AG09309 (cell line): Measurements from ENCODE around the gene PTGDR2.

Source experiments
- DNase-seq: peaks from one replicate; pipeline ENCODE4 v3.0.0-alpha.2; 2010; ENCODE audit warnings: low read depth
- H3K4me3 ChIP-seq: 2 replicates; pipeline ENCODE4 v1.5.1; 2011; ENCODE audit warnings: mild to moderate bottlenecking, low read depth, low read length, moderate library complexity; ENCODE audit not compliant: control insufficient read depth
- TF ChIP-seq, protein P1 (sequence below): IDR thresholded peaks from 2 replicates; pipeline ENCODE4 v1.5.1; 2011; ENCODE audit warnings: mild to moderate bottlenecking, low read depth, low read length, inconsistent platforms; ENCODE audit not compliant: insufficient read depth, control insufficient read depth; ENCODE audit errors: missing control alignments

PTGDR2 gene

DNA sequence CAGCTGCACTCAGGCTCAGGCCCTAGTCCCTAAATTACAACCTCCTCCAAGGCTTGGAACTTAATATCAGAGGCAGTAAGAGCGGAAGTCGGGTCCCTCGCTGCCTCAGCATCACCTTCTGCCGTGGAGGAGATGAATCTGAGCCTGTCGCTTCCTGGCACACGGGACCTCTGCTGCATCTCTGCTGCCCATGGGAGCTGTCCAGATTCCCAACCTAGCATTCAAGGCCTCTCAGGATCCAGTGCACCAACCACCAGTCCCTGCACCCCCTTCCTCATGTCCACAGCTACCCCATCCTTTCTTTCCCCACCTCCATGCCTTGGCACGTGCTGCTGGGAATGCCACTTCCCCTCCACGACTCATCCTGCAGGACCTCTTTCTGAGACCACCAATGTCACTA is 2.5 kb upstream of the PTGDR2 start:
- no peak overlapping the region for H3K4me3 ChIP-seq
- DNase-seq: no peak

DNA sequence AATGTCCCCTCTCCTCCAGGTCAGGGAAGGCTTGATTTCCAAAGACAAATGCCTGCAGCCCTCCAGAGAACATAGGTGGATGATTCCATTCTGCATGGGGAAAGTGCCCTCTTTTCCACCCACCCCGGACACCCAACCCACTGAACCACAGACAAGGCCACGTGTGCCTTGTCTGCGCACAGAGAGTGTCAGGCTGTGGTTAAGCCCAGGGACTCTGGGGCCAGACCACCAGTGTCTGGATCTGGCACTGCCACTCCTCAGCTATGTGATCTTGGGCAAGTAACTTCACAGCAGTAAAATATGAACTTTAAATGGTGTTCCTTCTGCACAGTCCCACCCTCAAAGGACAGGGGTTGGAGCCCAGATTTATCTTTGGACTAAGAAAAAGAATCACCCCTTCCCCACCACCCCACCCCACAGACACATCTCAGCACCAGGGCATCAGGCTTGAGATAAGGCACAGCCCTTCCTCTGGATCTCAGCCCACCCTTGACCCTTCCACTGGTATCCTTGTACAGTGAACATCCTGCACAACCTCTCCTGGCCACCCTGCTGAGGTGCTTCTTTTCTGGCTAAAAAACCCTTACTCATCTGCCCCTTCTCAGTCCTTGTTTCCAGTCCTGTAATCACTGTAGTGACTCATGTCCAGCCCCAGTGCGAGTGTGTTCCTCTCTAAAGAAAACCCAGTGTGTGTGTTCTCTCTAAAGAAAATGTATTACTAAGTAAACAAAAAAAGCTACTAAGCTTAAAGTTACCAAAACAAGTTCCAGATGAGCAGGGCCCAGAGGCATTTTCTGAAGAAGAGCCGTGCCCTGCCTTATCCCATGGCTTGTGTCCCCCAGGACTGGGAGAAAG is 1.9 kb upstream of the PTGDR2 start:
- no peak overlapping the region for H3K4me3 ChIP-seq
- TF ChIP-seq, protein P1, sequence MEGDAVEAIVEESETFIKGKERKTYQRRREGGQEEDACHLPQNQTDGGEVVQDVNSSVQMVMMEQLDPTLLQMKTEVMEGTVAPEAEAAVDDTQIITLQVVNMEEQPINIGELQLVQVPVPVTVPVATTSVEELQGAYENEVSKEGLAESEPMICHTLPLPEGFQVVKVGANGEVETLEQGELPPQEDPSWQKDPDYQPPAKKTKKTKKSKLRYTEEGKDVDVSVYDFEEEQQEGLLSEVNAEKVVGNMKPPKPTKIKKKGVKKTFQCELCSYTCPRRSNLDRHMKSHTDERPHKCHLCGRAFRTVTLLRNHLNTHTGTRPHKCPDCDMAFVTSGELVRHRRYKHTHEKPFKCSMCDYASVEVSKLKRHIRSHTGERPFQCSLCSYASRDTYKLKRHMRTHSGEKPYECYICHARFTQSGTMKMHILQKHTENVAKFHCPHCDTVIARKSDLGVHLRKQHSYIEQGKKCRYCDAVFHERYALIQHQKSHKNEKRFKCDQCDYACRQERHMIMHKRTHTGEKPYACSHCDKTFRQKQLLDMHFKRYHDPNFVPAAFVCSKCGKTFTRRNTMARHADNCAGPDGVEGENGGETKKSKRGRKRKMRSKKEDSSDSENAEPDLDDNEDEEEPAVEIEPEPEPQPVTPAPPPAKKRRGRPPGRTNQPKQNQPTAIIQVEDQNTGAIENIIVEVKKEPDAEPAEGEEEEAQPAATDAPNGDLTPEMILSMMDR: no peak
- DNase-seq: no peak

More for the DNA sequence above, 2.5 kb upstream of the PTGDR2 start:
- TF ChIP-seq, protein P1: no peak

DNA sequence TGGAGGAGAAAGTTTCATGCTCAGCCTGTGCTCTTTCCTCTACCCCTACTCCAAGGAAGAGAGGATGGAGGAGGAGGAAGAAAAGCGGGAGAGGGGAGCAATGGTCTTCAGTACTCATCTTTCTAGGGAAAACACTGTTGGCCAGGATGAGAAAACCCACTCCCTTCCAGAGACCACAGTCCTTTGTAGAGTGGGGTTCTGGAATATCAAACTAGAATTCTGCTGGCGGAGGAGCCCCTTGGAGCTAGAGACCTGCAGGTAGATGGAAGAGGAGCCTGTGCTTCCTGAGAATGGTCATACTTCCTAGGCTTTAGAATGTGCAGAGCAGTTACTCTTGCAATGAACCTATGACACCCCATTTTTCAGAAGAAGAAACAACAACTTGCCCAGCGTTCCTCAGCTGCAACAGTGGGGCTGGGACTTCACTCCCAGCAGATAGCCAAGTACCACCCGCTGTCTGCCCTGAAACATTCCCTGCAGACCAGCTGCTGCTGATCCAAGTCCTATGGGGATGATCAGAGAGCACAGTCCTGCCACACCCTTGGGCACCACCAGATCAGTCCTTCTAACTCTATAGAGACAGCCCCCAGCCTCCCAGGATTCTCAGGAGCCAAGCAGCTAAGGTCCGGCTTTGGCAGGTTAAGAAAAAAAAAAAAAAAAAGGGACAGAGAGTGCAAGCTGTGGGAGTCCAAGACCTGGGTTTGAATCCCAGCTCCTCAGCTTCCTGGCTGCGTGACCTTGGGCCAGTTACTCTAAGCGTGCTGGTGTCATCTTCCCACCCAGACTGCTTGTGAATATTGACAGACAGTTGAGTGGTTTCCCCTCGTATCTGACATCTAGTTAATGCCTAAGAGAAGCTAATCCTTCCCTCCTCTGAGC is 664 bp downstream of the PTGDR2 start:
- no peak for DNase-seq
- TF ChIP-seq, protein P1: no peak
- H3K4me3 ChIP-seq: no peak overlapping the region

DNA sequence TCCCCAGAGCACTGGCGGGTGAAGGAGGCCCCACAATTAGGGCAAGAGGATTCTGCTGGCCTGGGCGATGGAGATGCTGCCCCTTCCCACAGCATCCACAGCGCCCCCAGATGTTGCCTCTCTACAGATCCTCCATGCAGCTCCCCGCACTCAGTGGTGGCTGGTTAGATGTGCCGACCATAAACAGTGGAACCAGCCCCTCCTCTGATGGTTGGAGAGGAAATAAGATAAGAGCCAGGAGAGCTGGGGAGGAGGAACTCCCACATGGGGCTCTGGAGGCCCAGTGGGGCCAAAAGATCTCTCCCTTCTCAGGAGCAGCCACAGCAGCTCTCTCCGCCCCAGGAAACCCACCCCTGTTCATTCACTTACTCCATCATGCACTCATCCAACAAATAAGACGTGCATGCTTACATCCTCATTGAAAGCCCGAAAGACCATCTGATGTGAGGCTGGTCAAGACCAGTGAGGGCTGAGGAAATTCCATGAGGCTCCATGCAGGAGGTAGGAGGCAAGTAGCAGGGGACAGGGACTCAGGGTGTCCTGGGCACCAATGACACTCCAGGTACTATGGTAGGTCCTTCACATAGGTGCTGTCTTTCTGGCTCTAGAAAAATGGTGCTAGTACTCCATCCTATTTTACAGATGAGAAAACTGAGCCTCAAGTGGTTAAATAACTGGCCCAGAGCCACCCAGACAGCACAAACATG is 1.5 kb downstream of the PTGDR2 start:
- no peak overlapping the region for H3K4me3 ChIP-seq
- DNase-seq: no peak
- TF ChIP-seq, protein P1: no peak

DNA sequence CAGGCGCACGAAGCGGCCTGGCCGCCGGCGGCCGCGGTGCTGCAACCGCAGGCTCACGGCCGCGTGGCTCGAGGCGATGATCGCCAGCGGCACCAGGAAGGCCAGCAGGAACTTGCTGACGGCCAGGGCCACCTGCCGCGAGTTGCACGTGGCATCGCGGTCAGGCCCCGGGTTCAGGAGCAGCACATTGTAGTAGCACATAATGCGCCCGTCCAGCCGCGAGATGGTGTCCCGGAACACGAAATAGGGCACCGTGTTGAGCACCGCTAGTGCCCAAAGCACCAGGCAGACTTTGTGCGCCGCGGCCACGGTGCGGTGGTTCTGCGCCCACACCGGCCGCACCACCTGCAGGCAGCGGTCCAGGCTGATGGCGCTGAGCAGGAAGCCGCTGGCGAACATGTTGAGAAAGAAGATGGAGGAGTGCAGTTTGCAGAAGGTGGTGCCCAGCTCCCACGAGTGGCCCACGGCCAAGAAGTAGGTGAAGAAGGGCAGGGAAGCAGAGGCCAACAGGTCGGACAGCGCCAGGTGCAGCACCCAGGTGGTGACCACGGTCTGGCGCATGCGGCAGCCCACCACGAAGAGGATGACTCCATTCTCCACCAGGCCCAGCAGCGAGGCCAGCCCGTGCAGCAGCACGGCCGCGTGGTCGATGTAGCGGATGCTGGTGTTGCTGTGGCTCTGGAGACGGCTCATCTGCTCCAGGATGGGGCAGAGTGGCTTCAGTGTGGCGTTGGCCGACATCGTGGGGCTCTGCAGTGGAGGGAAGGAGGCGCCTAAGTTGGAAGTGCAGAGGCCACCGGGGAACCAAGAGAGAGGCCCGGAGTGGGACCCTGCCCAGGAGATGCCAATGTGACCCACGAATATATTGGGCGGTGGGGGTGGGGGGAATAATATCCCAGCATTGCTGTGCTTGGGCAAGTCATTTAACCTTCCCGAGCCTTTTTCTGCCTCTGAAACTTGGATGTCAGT is 2.5 kb downstream of the PTGDR2 start:
- H3K4me3 ChIP-seq: no peak overlapping the region
- TF ChIP-seq, protein P1: no peak
- DNase-seq: no peak
